ENCODE results near the gene ZBED1. TPM values are rescaled to one million over a fixed set of nuclear protein-coding genes. Genes with fewer than 3 reads are reported as not detected.
"Not testable (repeated sequence)": the region's sequence is repeated elsewhere in the genome, so short reads cannot be mapped to it uniquely, and the experiment has no call there.

The ZBED1 gene
- total and polyA plus RNA-seq, 8 donors, result 10.9 to 61.4 (median 22.5) TPM

- H3K27ac ChIP-seq, result no peak overlapping the region
- no peak for DNase-seq
- no peaks in the 10 kb centered on the region for H3K9me3 ChIP-seq
- TF ChIP-seq POLR2AphosphoS5 (IDR thresholded peaks at IDR 0.05) (no peak), CTCF (IDR thresholded peaks at IDR 0.05) (no peak), EP300 (IDR thresholded peaks at IDR 0.05) (no peak), POLR2A (IDR thresholded peaks at IDR 0.05) (no peak)
- H3K27me3 ChIP-seq, result no peaks in the 10 kb centered on the region
- WGBS, 5 donors, result 83 to 91% (median 91%) methylated on average over 31 to 32 of the region's 32 CpGs
- intact Hi-C loops (cut with DNase I; ENCODE audit: low total_unique reads), result no loop called here
- no peak overlapping the region for H3K4me3 ChIP-seq
- no peaks in the 10 kb centered on the region for H3K36me3 ChIP-seq
- peaks cover 0 to 15% (median under 1%) of the 10 kb centered on the region in 4 donors for H3K4me1 ChIP-seq
These were observed 32.2 kb downstream of the ZBED1 start for GRCh38 chrX:2468261-2469195.

- Histone ChIP-seq H3K27me3 (no peaks in the 10 kb centered on the region), H3K9me3 (no peaks in the 10 kb centered on the region), H3K4me1 (peaks cover 0 to 11% (median 5%) of the 10 kb centered on the region in 4 donors), H3K4me3 (no peak overlapping the region), H3K36me3 (no peaks in the 10 kb centered on the region), H3K27ac (no peak overlapping the region)
- intact Hi-C loops (cut with DNase I; ENCODE audit: low total_unique reads), result no loop called here
- WGBS, 5 donors, result 65 to 81% (median 73%) methylated on average over 19 to 20 of the region's 20 CpGs
- no peak for DNase-seq
- TF ChIP-seq CTCF (IDR thresholded peaks at IDR 0.05) (no peak), POLR2AphosphoS5 (IDR thresholded peaks at IDR 0.05) (no peak), EP300 (IDR thresholded peaks at IDR 0.05) (no peak), POLR2A (IDR thresholded peaks at IDR 0.05) (no peak)
These were observed 33.7 kb downstream of the ZBED1 start for GRCh38 chrX:2466876-2467656.

- peaks cover 0 to 19% (median 8%) of the 10 kb centered on the region in 4 donors for H3K4me1 ChIP-seq
- no peak overlapping the region for H3K4me3 ChIP-seq
- no peak for DNase-seq
- intact Hi-C loops (cut with DNase I; ENCODE audit: low total_unique reads), result no loop called here
- no peaks in the 10 kb centered on the region for H3K27me3 ChIP-seq
- no peaks in the 10 kb centered on the region for H3K9me3 ChIP-seq
- TF ChIP-seq CTCF (IDR thresholded peaks at IDR 0.05), result no peak
- TF ChIP-seq EP300 (IDR thresholded peaks at IDR 0.05), result no peak
- no peak for TF ChIP-seq POLR2A (IDR thresholded peaks at IDR 0.05)
- no peak for TF ChIP-seq POLR2AphosphoS5 (IDR thresholded peaks at IDR 0.05)
- 90 to 92% (median 92%) methylated on average over 6 to 15 of the region's 15 CpGs for WGBS, 5 donors
- no peak overlapping the region for H3K27ac ChIP-seq
- H3K36me3 ChIP-seq, result no peaks in the 10 kb centered on the region
These were observed 36.1 kb downstream of the ZBED1 start for GRCh38 chrX:2464677-2465166.

GRCh38 chrX:2463973-2464676 lies 36.7 kb downstream of the ZBED1 start:
- 83 to 95% (median 87%) methylated on average over 22 to 31 of the region's 31 CpGs for WGBS, 5 donors
- Histone ChIP-seq H3K4me1 (peaks cover 0 to 19% (median 8%) of the 10 kb centered on the region in 4 donors), H3K27me3 (no peaks in the 10 kb centered on the region), H3K9me3 (no peaks in the 10 kb centered on the region), H3K36me3 (no peaks in the 10 kb centered on the region), H3K27ac (no peak overlapping the region), H3K4me3 (no peak overlapping the region)
- intact Hi-C loops (cut with DNase I; ENCODE audit: low total_unique reads), result no loop called here
- no peak for TF ChIP-seq CTCF (IDR thresholded peaks at IDR 0.05)
- no peak for TF ChIP-seq EP300 (IDR thresholded peaks at IDR 0.05)
- DNase-seq, result no peak

- H3K4me3 ChIP-seq; H3K9me3 ChIP-seq; H3K27me3 ChIP-seq; DNase-seq; H3K36me3 ChIP-seq; intact Hi-C loops (cut with DNase I; ENCODE audit: low total_unique reads); H3K27ac ChIP-seq: not testable (repeated sequence)
- peaks cover 0 to 19% (median 8%) of the 10 kb centered on the region in 4 donors for H3K4me1 ChIP-seq
- WGBS, 5 donors, result 66 to 86% (median 71%) methylated on average over 10 of the region's 10 CpGs
These were observed 37.3 kb downstream of the ZBED1 start for GRCh38 chrX:2463481-2463880.
